Activated naive CD4-positive, alpha-beta T cell (primary cell): ENCODE measurements around the gene KRTAP10-2.
"Not testable (repeated sequence)": the region's sequence is repeated elsewhere in the genome, so short reads cannot be mapped to it uniquely, and the experiment has no call there.

Source experiments
- DNase-seq, 4 experiments: peaks; one replicate each; lab custom pipeline; 2025; lab: John Stamatoyannopoulos, UW

Gene KRTAP10-2, protein sequence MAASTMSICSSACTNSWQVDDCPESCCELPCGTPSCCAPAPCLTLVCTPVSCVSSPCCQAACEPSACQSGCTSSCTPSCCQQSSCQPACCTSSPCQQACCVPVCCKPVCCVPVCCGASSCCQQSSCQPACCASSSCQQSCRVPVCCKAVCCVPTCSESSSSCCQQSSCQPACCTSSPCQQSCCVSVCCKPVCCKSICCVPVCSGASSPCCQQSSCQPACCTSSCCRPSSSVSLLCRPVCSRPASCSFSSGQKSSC

DNA sequence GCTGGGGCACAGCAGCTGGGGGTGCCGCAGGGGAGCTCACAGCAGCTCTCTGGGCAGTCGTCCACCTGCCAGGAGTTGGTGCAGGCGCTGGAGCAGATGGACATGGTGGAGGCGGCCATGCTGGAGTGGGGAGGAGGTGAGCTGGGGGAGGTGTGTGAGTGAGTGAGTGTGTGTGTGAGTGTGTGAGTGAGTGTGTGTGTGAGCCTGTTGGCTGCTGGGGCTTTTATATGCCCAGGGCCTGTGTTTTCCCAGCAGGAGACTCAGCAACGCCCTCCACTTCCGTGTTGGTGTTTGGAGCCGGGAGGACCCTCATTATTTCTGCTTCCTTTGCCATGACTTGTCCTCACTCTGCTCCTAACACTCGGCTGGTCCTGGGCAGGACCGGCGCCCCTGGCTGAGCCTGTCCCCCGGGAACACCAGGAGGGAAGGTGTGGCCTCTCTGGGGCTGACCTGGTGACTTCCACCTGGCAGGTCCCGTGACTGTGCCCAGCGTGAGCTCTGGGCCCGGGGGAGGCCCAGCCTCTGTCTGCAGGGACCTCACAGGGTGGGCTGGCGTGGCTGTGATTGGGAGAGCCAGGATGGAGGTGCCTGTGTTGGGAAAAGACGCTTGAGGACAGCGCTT, at the start of gene KRTAP10-2:
Gene KRTAP10-2, minus strand, starts transcription at position 166 of the 622 bp plus-strand sequence. Its CDS starts 47 bp downstream, at position 119.
- no peak for DNase-seq

GRCh38 chr21:44601091-44601490, 49.8 kb upstream of the KRTAP10-2 start:
- DNase-seq = not testable (repeated sequence)

DNA sequence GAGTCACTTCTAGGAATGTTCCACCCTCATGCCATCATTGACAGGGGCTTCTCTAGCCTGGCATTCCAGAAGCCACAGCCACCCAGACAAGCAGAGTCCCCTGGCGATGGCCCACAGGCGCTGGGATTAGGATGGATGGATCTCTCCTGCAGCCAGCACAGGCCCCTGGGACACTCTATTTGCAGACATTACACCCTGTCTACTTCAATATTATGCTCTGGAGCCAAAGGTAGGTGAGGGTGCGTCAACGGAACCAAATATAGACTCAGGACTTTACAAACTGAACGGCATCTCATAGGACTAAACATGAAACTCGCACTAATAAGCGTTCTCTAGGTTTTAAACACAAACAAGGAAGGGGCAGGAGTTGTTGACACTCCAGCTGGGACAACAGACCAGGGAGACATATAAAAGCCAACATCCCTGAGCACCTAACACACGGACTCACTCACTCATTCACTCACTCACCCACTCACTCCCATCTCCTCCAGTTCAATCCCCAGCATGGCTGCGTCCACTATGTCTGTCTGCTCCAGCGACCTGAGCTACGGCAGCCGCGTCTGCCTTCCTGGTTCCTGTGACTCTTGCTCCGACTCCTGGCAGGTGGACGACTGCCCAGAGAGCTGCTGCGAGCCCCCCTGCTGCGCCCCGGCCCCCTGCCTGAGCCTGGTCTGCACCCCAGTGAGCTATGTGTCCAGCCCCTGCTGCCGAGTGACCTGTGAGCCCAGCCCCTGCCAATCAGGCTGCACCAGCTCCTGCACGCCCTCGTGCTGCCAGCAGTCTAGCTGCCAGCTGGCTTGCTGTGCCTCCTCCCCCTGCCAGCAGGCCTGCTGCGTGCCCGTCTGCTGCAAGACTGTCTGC, 49.0 kb upstream of the KRTAP10-2 start, which contains the start of gene KRTAP10-7:
Gene KRTAP10-7, plus strand, starts transcription at position 480 of the 861 bp plus-strand sequence. Its CDS starts 25 bp downstream, at position 505.
- DNase-seq = not testable (repeated sequence)

- no peak for DNase-seq
These were observed 48.1 kb upstream of the KRTAP10-2 start for GRCh38 chr21:44599264-44600029.

- DNase-seq = no peak
These were observed 46.8 kb upstream of the KRTAP10-2 start for GRCh38 chr21:44598061-44598460.

GRCh38 chr21:44596068-44596725, 44.9 kb upstream of the KRTAP10-2 start:
- no peak for DNase-seq

DNA sequence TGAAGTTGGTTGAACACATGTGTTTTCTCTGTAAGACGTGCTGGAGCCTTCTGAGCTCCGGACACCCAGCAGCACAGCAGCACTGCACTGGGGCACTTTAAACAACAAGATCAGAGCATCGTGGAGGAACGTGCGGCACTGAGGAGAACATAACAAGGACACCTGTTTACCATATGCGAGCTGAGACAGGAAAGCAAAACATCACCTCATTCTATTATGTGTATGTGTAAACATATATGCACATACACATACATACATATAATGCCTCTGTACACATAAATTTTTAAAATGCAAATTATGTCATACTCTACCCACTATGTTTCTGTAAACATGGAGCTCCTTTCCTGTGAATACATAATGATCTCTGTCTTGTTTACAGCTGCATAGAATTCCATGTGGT, 44.2 kb upstream of the KRTAP10-2 start:
- DNase-seq = no peak

DNA sequence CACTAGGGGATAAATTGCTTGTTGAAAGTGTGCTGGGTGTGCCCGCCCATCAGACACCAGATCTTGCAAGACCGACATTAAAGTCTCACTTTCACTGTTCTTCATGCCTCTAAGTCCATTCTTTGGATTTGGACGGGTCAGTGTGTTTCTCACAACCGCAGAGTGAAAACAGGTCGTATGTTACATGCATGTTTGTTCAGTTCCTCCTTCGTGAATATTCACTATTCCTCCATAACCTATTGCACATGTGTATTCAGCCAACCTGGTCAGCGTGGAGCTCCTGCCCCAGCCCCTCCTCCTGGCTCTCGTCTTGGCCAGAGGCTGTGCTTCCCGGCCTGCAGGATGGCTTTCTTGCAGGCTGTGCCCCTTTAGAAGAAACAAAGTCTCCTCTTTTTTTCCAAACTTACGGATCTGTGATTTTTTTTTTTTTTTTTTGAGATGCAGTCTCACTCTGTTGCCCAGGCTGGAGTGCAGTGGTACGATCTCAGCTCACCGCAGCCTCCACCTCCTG, 43.2 kb upstream of the KRTAP10-2 start:
- no peak for DNase-seq

- no peak for DNase-seq
These were observed 42.5 kb upstream of the KRTAP10-2 start for GRCh38 chr21:44593598-44594405.

DNA sequence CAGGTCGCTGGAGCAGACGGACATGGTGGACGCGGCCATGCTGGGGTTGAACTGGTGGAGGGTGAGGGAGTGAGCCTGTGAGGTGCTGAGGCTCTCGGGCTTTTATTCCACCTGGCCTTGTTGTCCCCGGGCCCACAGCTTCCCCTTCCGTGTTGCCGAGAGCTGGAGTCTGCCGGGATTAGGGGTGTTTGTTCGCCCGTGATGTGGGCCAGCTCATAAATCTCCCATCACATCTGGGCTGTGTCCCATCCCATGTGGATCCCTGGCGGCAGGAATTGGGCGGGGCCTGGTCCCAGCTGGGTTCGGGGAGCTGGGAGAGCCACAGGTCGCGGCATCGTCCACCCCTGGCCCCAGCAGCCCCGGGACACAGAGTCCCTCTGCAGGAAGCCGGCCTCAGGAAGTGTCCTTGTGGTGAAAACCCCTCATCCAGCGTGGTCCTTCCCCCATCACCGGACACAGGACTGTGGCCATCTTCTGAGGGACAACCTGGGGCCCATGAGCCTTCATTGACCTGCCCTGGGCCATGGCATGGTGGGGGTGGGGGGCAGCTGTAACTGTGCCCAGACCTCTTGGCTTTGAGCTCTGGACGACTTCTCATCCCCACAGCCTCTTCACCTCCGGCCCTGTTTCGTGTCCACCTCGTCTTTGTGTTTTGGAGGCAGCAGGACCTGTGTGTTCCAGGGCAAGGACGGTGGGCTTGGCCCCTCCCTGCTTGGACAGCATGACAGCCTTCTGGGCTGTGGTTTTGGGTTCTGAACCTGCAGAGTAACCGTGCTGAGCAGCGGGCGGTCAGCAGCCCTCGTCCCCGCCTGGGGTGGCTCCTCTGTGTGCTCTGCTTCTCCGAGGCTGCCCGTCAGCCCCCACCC, 41.4 kb upstream of the KRTAP10-2 start, which contains the start of gene KRTAP10-6:
Gene KRTAP10-6, minus strand, starts transcription at position 60 of the 866 bp plus-strand sequence. Its CDS starts 21 bp downstream, at position 39.
- DNase-seq = no peak

DNA sequence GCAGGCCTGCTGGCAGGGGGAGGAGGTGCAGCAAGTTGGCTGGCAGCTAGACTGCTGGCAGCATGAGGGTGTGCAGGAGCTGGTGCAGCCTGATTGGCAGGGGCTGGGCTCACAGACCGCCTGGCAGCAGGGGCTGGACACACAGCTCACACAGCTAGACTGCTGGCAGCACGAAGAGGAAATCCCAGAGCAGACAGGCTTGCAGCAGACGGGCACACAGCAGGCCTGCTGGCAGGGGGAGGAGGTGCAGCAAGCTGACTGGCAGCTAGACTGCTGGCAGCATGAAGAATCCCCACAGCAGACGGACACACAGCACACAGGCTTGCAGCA, 40.5 kb upstream of the KRTAP10-2 start:
- not testable (repeated sequence) for DNase-seq

DNA sequence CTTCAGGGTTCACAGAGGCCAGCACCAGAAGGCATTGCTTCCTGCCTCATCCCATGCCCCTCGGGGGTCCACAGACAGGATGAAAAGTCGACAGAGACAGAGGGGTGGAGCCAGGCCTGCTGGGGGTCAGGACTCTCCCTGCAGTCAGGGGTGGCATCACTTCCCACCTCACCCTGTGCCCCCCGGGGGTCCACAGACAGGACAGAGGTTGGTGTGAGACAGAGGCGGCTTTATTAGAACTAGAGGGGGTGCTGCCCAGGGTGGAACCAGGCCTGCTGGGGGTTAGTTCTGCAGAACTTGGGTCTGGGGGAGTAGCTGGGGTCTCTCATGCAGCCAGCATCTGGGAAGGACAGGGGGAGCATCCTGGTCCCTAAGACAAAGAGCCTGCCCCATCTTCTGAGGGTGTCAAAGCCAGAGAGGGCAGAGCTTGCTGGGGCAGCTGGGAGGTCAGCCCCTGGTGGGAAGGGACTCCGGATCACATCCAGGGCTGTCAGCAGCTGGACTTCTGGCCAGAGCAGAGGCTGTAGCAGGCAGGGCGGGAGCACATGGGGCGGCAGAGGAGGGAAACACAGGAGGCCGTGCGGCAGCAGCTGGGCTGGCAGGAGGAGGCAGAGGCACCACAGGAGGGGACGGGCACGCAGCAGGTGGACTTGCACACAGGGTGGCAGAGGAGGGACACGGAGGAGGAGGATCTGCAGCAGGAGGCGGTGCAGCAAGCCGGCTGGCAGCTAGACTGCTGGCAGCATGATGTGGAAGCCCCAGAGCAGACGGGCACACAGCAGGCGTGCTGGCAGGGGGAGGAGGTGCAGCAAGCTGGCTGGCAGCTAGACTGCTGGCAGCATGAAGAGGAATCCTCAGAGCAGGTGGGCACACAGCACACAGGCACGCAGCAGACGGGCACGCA, 39.8 kb upstream of the KRTAP10-2 start:
- not testable (repeated sequence) for DNase-seq

GRCh38 chr21:44590311-44590721, 39.0 kb upstream of the KRTAP10-2 start:
- no peak for DNase-seq

- no peak for DNase-seq
These were observed 38.4 kb upstream of the KRTAP10-2 start for GRCh38 chr21:44589586-44590305.

DNA sequence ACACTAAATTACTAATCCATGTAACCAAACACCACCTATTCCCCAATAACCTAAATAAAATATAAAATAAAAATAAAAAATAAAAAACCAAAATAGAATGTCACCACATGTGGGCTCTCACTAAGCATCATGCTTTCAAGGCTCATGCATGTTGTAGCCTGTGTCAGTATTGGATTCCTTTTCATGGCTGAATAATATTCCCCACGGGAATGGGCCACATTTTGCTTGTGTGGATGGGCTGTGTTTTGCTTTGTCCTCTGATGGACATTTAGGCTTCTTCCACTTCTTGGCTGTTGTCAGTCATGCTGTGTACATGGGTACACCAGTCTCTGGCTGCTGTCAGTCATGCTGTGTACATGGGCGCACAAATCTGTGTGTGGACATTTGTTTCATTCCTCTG, 37.8 kb upstream of the KRTAP10-2 start:
- DNase-seq = no peak

DNA sequence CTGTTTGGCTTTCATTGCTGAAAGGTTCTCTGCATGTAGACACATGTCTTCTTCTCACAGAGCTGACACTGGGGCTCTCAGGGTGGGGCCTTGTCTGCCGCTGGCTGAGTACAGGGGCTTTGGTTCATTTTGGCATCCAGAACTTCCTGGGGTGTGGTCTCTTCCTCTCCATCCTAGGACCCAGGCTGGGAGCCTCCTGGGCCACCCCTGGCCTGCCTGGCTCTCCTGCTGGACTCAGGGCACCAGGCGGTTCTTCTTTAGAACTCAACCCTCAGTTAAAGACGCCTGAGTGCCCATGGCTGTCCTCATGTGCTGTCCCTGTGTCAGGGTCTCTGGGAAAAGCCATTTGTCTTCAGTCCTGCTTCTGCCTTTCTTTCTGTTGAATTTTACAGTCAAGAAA, 34.6 kb upstream of the KRTAP10-2 start:
- no peak for DNase-seq

DNA sequence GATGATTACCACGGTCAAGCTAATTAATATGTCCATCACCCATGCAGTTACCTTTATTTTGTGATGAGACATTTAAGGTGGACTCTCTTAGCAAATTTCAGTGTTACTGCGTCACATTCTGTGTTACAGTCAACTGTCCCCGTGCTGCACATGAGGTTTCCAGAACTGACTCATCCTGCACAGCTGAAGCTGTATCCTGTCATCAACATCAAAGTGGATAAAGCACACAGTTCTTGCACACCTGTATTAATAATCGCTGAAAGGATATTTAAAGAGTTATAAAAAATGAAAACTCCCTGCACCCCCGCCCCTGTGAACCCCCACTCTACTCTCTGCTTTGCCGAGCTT, 32.5 kb upstream of the KRTAP10-2 start:
- DNase-seq = no peak
